ENCODE measurements around the gene ARL4D.
A peak's percentile ranks its signal among the peaks of the same experiment; 100 is the strongest.
"Not testable (repeated sequence)": the region's sequence is repeated elsewhere in the genome, so short reads cannot be mapped to it uniquely, and the experiment has no call there.

The ARL4D gene

DNA sequence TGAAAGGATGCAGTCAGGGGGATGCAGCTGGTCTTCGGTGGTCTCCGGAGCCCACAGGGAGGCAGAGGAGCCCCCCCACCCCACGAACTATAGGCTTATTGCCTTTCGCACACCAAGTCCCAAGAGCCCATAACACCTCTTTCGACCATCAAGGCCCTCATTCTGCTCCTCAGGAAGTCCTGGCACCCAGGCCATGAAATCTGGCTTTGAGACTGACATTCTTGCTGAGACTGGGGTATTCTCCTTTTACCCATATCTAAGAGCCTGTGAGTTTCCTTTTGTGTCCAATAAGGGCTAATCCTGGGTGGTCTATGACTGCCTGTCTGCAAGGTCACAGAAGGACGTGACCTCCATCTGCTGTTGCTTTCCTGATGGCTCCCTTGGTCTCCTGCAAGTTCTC lies 6.4 kb upstream of the ARL4D start:
- Histone ChIP-seq H3K79me2 (no peaks in the 10 kb centered on the region), H3K9me3 (ENCODE audit: control insufficient read depth, low read length) (no peaks in the 10 kb centered on the region), H3K27me3 (ENCODE audit: control insufficient read depth, insufficient read depth, low read length) (no peaks in the 10 kb centered on the region), H3K9ac (no peak overlapping the region), H2AFZ (no peak overlapping the region), H3K27ac (no peak overlapping the region), H3K4me1 (peaks cover 3% of the 10 kb centered on the region), H3K36me3 (ENCODE audit: control insufficient read depth, insufficient read depth, low read length) (no peaks in the 10 kb centered on the region), H3K4me2 (ENCODE audit: low read length) (no peak overlapping the region), H3K4me3 (ENCODE audit: low read depth, low read length) (no peak overlapping the region)
- TF ChIP-seq, protein P1, sequence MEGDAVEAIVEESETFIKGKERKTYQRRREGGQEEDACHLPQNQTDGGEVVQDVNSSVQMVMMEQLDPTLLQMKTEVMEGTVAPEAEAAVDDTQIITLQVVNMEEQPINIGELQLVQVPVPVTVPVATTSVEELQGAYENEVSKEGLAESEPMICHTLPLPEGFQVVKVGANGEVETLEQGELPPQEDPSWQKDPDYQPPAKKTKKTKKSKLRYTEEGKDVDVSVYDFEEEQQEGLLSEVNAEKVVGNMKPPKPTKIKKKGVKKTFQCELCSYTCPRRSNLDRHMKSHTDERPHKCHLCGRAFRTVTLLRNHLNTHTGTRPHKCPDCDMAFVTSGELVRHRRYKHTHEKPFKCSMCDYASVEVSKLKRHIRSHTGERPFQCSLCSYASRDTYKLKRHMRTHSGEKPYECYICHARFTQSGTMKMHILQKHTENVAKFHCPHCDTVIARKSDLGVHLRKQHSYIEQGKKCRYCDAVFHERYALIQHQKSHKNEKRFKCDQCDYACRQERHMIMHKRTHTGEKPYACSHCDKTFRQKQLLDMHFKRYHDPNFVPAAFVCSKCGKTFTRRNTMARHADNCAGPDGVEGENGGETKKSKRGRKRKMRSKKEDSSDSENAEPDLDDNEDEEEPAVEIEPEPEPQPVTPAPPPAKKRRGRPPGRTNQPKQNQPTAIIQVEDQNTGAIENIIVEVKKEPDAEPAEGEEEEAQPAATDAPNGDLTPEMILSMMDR (IDR thresholded peaks at IDR 0.05) = no peak

GRCh38 chr17:43393944-43394482 lies 4.8 kb upstream of the ARL4D start:
- Histone ChIP-seq H3K4me1 (peaks cover 4% of the 10 kb centered on the region), H3K4me3 (ENCODE audit: low read depth, low read length) (no peak overlapping the region)

GRCh38 chr17:43394696-43395095 lies 4.1 kb upstream of the ARL4D start:
- not testable (repeated sequence) for H3K27me3 ChIP-seq (ENCODE audit: control insufficient read depth, insufficient read depth, low read length); H3K4me2 ChIP-seq (ENCODE audit: low read length); H3K4me3 ChIP-seq (ENCODE audit: low read depth, low read length); H3K27ac ChIP-seq; H3K36me3 ChIP-seq (ENCODE audit: control insufficient read depth, insufficient read depth, low read length); H3K79me2 ChIP-seq; H3K9me3 ChIP-seq (ENCODE audit: control insufficient read depth, low read length); H3K9ac ChIP-seq; H2AFZ ChIP-seq; H3K4me1 ChIP-seq

More at GRCh38 chr17:43393944-43394482, 4.8 kb upstream of the ARL4D start:
- Histone ChIP-seq H3K27ac (no peak overlapping the region), H3K9me3 (ENCODE audit: control insufficient read depth, low read length) (no peaks in the 10 kb centered on the region), H3K36me3 (ENCODE audit: control insufficient read depth, insufficient read depth, low read length) (no peaks in the 10 kb centered on the region), H3K79me2 (no peaks in the 10 kb centered on the region), H3K4me2 (ENCODE audit: low read length) (peak overlapping the region; percentile 13), H2AFZ (peak overlapping the region; percentile 67), H3K9ac (no peak overlapping the region), H3K27me3 (ENCODE audit: control insufficient read depth, insufficient read depth, low read length) (no peaks in the 10 kb centered on the region)
- TF ChIP-seq, protein P1 (IDR thresholded peaks at IDR 0.05) = peak; percentile 97

GRCh38 chr17:43395165-43395564 lies 3.6 kb upstream of the ARL4D start:
- no peaks in the 10 kb centered on the region for H3K79me2 ChIP-seq

GRCh38 chr17:43396491-43397060 lies 2.2 kb upstream of the ARL4D start:
- Histone ChIP-seq H3K9me3 (ENCODE audit: control insufficient read depth, low read length) (no peaks in the 10 kb centered on the region), H2AFZ (no peak overlapping the region), H3K36me3 (ENCODE audit: control insufficient read depth, insufficient read depth, low read length) (no peaks in the 10 kb centered on the region), H3K9ac (no peak overlapping the region), H3K27me3 (ENCODE audit: control insufficient read depth, insufficient read depth, low read length) (no peaks in the 10 kb centered on the region), H3K4me1 (peaks cover 15% of the 10 kb centered on the region), H3K27ac (no peak overlapping the region), H3K79me2 (no peaks in the 10 kb centered on the region), H3K4me3 (ENCODE audit: low read depth, low read length) (no peak overlapping the region), H3K4me2 (ENCODE audit: low read length) (no peak overlapping the region)
- TF ChIP-seq, protein P1 (IDR thresholded peaks at IDR 0.05) = no peak

More at GRCh38 chr17:43395165-43395564, 3.6 kb upstream of the ARL4D start:
- Histone ChIP-seq H3K4me1 (peaks cover 7% of the 10 kb centered on the region), H3K4me3 (ENCODE audit: low read depth, low read length) (no peak overlapping the region), H3K27me3 (ENCODE audit: control insufficient read depth, insufficient read depth, low read length) (no peaks in the 10 kb centered on the region), H3K27ac (no peak overlapping the region), H3K9me3 (ENCODE audit: control insufficient read depth, low read length) (no peaks in the 10 kb centered on the region), H3K36me3 (ENCODE audit: control insufficient read depth, insufficient read depth, low read length) (no peaks in the 10 kb centered on the region), H3K9ac (no peak overlapping the region), H2AFZ (no peak overlapping the region), H3K4me2 (ENCODE audit: low read length) (no peak overlapping the region)
- TF ChIP-seq, protein P1 (IDR thresholded peaks at IDR 0.05) = no peak

Data from parathyroid adenoma (tissue), 2 donors.